Progenitor cell of endocrine pancreas (in vitro differentiated cells): ENCODE data around the gene ICAM1. TPM values are rescaled to one million over a fixed set of nuclear protein-coding genes. Genes with fewer than 3 reads are reported as not detected.
A peak's percentile ranks its signal among the peaks of the same experiment; 100 is the strongest.

Experiments
- DNase-seq: peaks from one replicate; pipeline ENCODE4 v3.0.0; 2021; ENCODE audit warnings: low spot score; ENCODE audit not compliant: unreplicated experiment
- H3K27ac Mint-ChIP-seq: 2 replicates; pipeline ENCODE4 v1.8.0; 2021; ENCODE audit warnings: mild to moderate bottlenecking, moderate library complexity, mixed read lengths
- H3K27me3 Mint-ChIP-seq: 2 replicates; pipeline ENCODE4 v1.8.0; 2021; ENCODE audit warnings: mixed read lengths
- H3K36me3 Mint-ChIP-seq: 2 replicates; pipeline ENCODE4 v1.8.0; 2022; ENCODE audit warnings: mixed read lengths; ENCODE audit not compliant: insufficient read depth
- H3K4me1 Mint-ChIP-seq: 2 replicates; pipeline ENCODE4 v1.8.0; 2021; ENCODE audit warnings: low read depth, mixed read lengths
- H3K4me3 Mint-ChIP-seq: 2 replicates; pipeline ENCODE4 v1.8.0; 2021; ENCODE audit warnings: low read depth, mild to moderate bottlenecking, moderate library complexity, mixed read lengths
- H3K9me3 Mint-ChIP-seq: 2 replicates; pipeline ENCODE4 v1.8.0; 2021; ENCODE audit warnings: low read depth, mixed read lengths
- total RNA-seq: library from RNA; stranded (reverse); gene quantifications from 2 replicates; pipeline ENCODE4 v1.2.1, GENCODE V29; 2021
- TF ChIP-seq, protein P1 (sequence below): fragments of 200-600 bp; sonication (generic); IDR thresholded peaks from one replicate; pipeline ENCODE4 v1.5.0; 2021; ENCODE audit warnings: antibody characterized with exemption, mild to moderate bottlenecking; ENCODE audit not compliant: unreplicated experiment

The ICAM1 gene
- total RNA-seq, 1 donor from 2014 or later = 0.17 TPM

- Mint-ChIP-seq H3K27ac (no peak overlapping the region), H3K4me3 (no peak overlapping the region), H3K4me1 (peaks cover 10% of the 10 kb centered on the region), H3K36me3 (no peaks in the 10 kb centered on the region), H3K27me3 (peaks cover 79% of the 10 kb centered on the region), H3K9me3 (no peaks in the 10 kb centered on the region)
- DNase-seq = no peak
- TF ChIP-seq, protein P1, sequence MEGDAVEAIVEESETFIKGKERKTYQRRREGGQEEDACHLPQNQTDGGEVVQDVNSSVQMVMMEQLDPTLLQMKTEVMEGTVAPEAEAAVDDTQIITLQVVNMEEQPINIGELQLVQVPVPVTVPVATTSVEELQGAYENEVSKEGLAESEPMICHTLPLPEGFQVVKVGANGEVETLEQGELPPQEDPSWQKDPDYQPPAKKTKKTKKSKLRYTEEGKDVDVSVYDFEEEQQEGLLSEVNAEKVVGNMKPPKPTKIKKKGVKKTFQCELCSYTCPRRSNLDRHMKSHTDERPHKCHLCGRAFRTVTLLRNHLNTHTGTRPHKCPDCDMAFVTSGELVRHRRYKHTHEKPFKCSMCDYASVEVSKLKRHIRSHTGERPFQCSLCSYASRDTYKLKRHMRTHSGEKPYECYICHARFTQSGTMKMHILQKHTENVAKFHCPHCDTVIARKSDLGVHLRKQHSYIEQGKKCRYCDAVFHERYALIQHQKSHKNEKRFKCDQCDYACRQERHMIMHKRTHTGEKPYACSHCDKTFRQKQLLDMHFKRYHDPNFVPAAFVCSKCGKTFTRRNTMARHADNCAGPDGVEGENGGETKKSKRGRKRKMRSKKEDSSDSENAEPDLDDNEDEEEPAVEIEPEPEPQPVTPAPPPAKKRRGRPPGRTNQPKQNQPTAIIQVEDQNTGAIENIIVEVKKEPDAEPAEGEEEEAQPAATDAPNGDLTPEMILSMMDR = no peak
Measured at GRCh38 chr19:10293637-10294367, 22.9 kb downstream of the ICAM1 start.

- TF ChIP-seq, protein P1 = no peak
- Mint-ChIP-seq H3K9me3 (no peaks in the 10 kb centered on the region), H3K27ac (no peak overlapping the region), H3K27me3 (peaks cover 75% of the 10 kb centered on the region), H3K36me3 (no peaks in the 10 kb centered on the region), H3K4me1 (peaks cover 9% of the 10 kb centered on the region), H3K4me3 (no peak overlapping the region)
- DNase-seq = no peak
Measured at GRCh38 chr19:10294368-10294697, 23.4 kb downstream of the ICAM1 start.

DNA sequence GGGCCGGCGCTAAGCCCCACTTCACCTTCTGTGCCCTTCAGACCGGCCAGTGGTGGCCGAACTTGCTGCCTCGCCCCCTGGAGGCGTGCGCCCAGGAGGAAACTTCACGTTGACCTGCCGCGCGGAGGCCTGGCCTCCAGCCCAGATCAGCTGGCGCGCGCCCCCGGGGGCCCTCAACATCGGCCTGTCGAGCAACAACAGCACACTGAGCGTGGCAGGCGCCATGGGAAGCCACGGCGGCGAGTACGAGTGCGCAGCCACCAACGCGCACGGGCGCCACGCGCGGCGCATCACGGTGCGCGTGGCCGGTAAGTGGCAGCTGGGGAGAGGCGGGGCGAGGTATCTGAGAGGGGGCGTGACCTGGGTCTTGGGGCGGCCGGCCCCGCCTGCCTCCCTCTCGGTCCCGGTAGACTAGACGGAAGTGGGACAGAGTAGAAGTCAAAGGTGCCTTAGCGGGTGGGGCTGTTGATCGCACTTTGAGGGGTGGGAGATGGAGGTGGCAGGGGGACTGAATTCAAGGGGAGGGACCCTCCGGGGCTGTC lies 24.5 kb downstream of the ICAM1 start:
- H3K27ac Mint-ChIP-seq = no peak overlapping the region

GRCh38 chr19:10295847-10296591 lies 25.1 kb downstream of the ICAM1 start:
- Mint-ChIP-seq H3K4me1 (peaks cover 5% of the 10 kb centered on the region), H3K9me3 (no peaks in the 10 kb centered on the region), H3K27ac (no peak overlapping the region), H3K36me3 (no peaks in the 10 kb centered on the region), H3K27me3 (peaks cover 70% of the 10 kb centered on the region), H3K4me3 (no peak overlapping the region)
- TF ChIP-seq, protein P1 = no peak
- no peak for DNase-seq

More for the DNA sequence above, 24.5 kb downstream of the ICAM1 start:
- no peak for DNase-seq
- H3K9me3 Mint-ChIP-seq = no peaks in the 10 kb centered on the region
- H3K4me3 Mint-ChIP-seq = no peak overlapping the region
- H3K36me3 Mint-ChIP-seq = no peaks in the 10 kb centered on the region
- H3K4me1 Mint-ChIP-seq = peaks cover 6% of the 10 kb centered on the region
- TF ChIP-seq, protein P1 = peak; percentile 23
- peaks cover 77% of the 10 kb centered on the region for H3K27me3 Mint-ChIP-seq

DNA sequence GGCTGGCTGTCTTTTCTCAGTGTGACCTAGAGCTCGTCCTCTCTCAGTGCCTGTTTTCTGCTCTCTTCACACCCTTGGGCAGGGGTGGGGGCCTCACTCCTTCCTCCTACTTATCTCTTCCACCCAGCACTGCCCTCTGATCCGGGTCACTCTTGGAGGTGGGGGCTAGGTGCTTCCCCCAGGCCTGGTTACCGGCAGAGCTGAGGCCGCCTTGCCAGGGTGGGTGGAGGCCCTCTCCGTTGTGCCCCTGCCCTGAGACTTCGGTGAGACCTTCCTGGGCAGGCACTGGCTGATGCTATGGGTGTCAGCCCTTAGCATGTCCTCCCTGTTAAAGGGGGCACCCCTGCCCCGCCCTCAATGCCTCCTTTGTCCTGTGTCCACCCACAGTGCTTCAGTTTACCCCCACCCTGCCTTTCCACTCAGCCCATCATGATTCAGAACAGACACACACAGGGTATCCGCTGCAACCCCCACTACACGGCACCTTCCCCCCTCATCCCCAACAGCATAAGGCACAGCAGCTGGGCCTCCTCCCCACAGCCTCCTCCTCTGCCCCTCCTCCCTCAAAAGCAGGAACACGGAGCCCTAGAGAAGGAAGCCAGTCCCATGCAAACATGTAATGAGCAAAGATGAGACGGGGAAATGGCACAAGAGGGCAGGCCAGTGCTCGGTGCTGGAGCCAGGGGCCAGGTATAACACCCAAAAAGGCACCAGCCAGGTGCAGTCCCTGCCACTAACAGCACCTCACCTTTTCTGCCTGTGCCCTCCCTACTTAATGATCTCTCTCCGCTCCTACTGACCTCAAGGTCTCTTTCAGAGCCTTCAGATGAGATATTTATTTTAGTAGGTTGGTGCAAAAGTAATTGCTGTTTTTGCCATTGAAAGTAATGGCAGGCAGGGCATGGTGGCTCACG lies 28.9 kb downstream of the ICAM1 start:
- Mint-ChIP-seq H3K36me3 (peaks cover 3% of the 10 kb centered on the region), H3K27ac (no peak overlapping the region), H3K27me3 (peaks cover 45% of the 10 kb centered on the region), H3K9me3 (no peaks in the 10 kb centered on the region), H3K4me3 (no peak overlapping the region), H3K4me1 (peaks cover 5% of the 10 kb centered on the region)
- DNase-seq = no peak
- TF ChIP-seq, protein P1 = no peak
